Stomach (tissue), 4 donors: ENCODE measurements around the gene AUTS2.

Source experiments
- CTCF ChIP-seq, 7 experiments: fragments of 450-650 bp in 4 of 7; fragments of 200-600 bp in 3 of 7; sonication (generic) in 3 of 7; IDR thresholded peaks; one replicate each; pipeline ENCODE4 v1.5.1; 2016 to 2019; ENCODE audit warnings: antibody characterized with exemption in 7 of 7, control low read depth in 2 of 7, mild to moderate bottlenecking in 1 of 7
- POLR2AphosphoS5 ChIP-seq, 3 donors: sonication (generic); formaldehyde crosslinking; IDR thresholded peaks; one replicate each; pipeline ENCODE4 v1.6.1; 2016; ENCODE audit warnings: antibody characterized with exemption in 3 of 3

- TF ChIP-seq POLR2AphosphoS5 (IDR thresholded peaks at IDR 0.05) (no peak), CTCF (IDR thresholded peaks at IDR 0.05) (no peak)
Measured at GRCh38 chr7:69827558-69827957, 229.3 kb downstream of the AUTS2 start.
